ENCODE results near the gene SEPTIN12.

SEPTIN12 gene

DNA sequence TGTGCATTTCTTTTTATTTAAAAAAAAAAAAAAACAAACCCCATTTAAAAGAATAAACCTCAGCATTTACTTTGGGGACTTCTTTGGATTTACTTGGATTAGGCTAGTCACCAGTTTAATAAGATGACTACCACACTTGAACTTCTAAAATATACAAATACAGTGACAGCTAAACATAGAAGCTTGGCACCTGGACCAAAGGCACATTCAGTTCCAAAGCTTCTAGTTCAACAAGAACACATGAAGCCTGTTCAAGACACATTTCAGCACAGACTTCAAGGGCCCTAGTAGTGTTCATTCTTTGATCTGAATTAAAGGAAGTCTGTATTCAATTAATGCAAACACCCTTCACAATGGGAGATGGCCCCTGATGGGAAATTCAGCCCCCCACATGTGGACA is 25.9 kb upstream of the SEPTIN12 start:
- no peaks in the 10 kb centered on the region for H3K27me3 ChIP-seq (ENCODE audit: insufficient read depth, low read length, poor library complexity, severe bottlenecking)
- H3K4me1 ChIP-seq (ENCODE audit: insufficient read depth, low read length, poor library complexity, severe bottlenecking) = no peaks in the 10 kb centered on the region
- H3K4me2 ChIP-seq (ENCODE audit: low read depth, low read length, poor library complexity, severe bottlenecking) = no peak overlapping the region
- TF ChIP-seq, protein P1, sequence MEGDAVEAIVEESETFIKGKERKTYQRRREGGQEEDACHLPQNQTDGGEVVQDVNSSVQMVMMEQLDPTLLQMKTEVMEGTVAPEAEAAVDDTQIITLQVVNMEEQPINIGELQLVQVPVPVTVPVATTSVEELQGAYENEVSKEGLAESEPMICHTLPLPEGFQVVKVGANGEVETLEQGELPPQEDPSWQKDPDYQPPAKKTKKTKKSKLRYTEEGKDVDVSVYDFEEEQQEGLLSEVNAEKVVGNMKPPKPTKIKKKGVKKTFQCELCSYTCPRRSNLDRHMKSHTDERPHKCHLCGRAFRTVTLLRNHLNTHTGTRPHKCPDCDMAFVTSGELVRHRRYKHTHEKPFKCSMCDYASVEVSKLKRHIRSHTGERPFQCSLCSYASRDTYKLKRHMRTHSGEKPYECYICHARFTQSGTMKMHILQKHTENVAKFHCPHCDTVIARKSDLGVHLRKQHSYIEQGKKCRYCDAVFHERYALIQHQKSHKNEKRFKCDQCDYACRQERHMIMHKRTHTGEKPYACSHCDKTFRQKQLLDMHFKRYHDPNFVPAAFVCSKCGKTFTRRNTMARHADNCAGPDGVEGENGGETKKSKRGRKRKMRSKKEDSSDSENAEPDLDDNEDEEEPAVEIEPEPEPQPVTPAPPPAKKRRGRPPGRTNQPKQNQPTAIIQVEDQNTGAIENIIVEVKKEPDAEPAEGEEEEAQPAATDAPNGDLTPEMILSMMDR (conservative IDR thresholded peaks at IDR 0.05; ENCODE audit: low read length) = no peak
- no peak for TF ChIP-seq EZH2phosphoT487 (IDR thresholded peaks at IDR 0.05; ENCODE audit: borderline replicate concordance)
- H3K4me3 ChIP-seq (ENCODE audit: low read length, poor library complexity, severe bottlenecking) = no peak overlapping the region
- H3K9ac ChIP-seq (ENCODE audit: low read depth, low read length, poor library complexity, severe bottlenecking) = no peak overlapping the region
- no peak overlapping the region for H2AFZ ChIP-seq (ENCODE audit: low read length)
- H3K9me3 ChIP-seq (ENCODE audit: insufficient read depth, low read depth, low read length) = no peaks in the 10 kb centered on the region
- H4K20me1 ChIP-seq (ENCODE audit: insufficient read depth, low read length, poor library complexity, severe bottlenecking) = no peaks in the 10 kb centered on the region
- H3K79me2 ChIP-seq (ENCODE audit: insufficient read depth, low read length) = no peaks in the 10 kb centered on the region
- H3K9me2 ChIP-seq (replicated peaks; ENCODE audit: low read depth, low read length) = no peaks in the 10 kb centered on the region
- H3K36me3 ChIP-seq (ENCODE audit: insufficient read depth, low read length) = peaks cover 30% of the 10 kb centered on the region; the same call in 1 of the 2 replicates
- H3F3A ChIP-seq (ENCODE audit: low read depth) = no peaks in the 10 kb centered on the region

- Histone ChIP-seq H3K4me2 (ENCODE audit: low read depth, low read length, poor library complexity, severe bottlenecking) (no peak overlapping the region), H3K9ac (ENCODE audit: low read depth, low read length, poor library complexity, severe bottlenecking) (no peak overlapping the region), H2AFZ (ENCODE audit: low read length) (no peak overlapping the region), H3K27me3 (ENCODE audit: insufficient read depth, low read length, poor library complexity, severe bottlenecking) (no peaks in the 10 kb centered on the region), H3K79me2 (ENCODE audit: insufficient read depth, low read length) (no peaks in the 10 kb centered on the region), H3K9me2 (replicated peaks; ENCODE audit: low read depth, low read length) (no peaks in the 10 kb centered on the region), H3K36me3 (ENCODE audit: insufficient read depth, low read length) (peaks cover 30% of the 10 kb centered on the region; the same call in 1 of the 2 replicates), H3K4me3 (ENCODE audit: low read length, poor library complexity, severe bottlenecking) (no peak overlapping the region), H3F3A (ENCODE audit: low read depth) (no peaks in the 10 kb centered on the region), H4K20me1 (ENCODE audit: insufficient read depth, low read length, poor library complexity, severe bottlenecking) (no peaks in the 10 kb centered on the region), H3K4me1 (ENCODE audit: insufficient read depth, low read length, poor library complexity, severe bottlenecking) (no peaks in the 10 kb centered on the region), H3K9me3 (ENCODE audit: insufficient read depth, low read depth, low read length) (no peaks in the 10 kb centered on the region)
- TF ChIP-seq EZH2phosphoT487 (IDR thresholded peaks at IDR 0.05; ENCODE audit: borderline replicate concordance) = no peak
- TF ChIP-seq, protein P1 (conservative IDR thresholded peaks at IDR 0.05; ENCODE audit: low read length) = no peak
These were observed 25.3 kb upstream of the SEPTIN12 start for GRCh38 chr16:4813251-4814003.

GRCh38 chr16:4811773-4812172 is 23.6 kb upstream of the SEPTIN12 start:
- no peak overlapping the region for H3K4me3 ChIP-seq (ENCODE audit: low read length, poor library complexity, severe bottlenecking)
- peaks cover 33% of the 10 kb centered on the region; the same call in 1 of the 2 replicates for H3K36me3 ChIP-seq (ENCODE audit: insufficient read depth, low read length)
- H3K4me2 ChIP-seq (ENCODE audit: low read depth, low read length, poor library complexity, severe bottlenecking) = no peak overlapping the region
- H4K20me1 ChIP-seq (ENCODE audit: insufficient read depth, low read length, poor library complexity, severe bottlenecking) = no peaks in the 10 kb centered on the region
- no peaks in the 10 kb centered on the region for H3K9me3 ChIP-seq (ENCODE audit: insufficient read depth, low read depth, low read length)
- TF ChIP-seq, protein P1 (conservative IDR thresholded peaks at IDR 0.05; ENCODE audit: low read length) = no peak
- H3K79me2 ChIP-seq (ENCODE audit: insufficient read depth, low read length) = no peaks in the 10 kb centered on the region
- no peaks in the 10 kb centered on the region for H3K27me3 ChIP-seq (ENCODE audit: insufficient read depth, low read length, poor library complexity, severe bottlenecking)
- no peak overlapping the region for H2AFZ ChIP-seq (ENCODE audit: low read length)
- H3K9me2 ChIP-seq (replicated peaks; ENCODE audit: low read depth, low read length) = no peaks in the 10 kb centered on the region
- H3K4me1 ChIP-seq (ENCODE audit: insufficient read depth, low read length, poor library complexity, severe bottlenecking) = no peaks in the 10 kb centered on the region
- H3K9ac ChIP-seq (ENCODE audit: low read depth, low read length, poor library complexity, severe bottlenecking) = no peak overlapping the region
- no peaks in the 10 kb centered on the region for H3F3A ChIP-seq (ENCODE audit: low read depth)
